GM21528 (cell line): Measurements from ENCODE around the gene SDHC.
"Not testable (repeated sequence)": the region's sequence is repeated elsewhere in the genome, so short reads cannot be mapped to it uniquely, and the experiment has no call there.

Experiments used
- ATAC-seq: cut with Tn5 transposase; IDR thresholded peaks from one replicate; pipeline ENCODE4 v1.9.1; 2021; ENCODE audit warnings: mild to moderate bottlenecking, moderate library complexity; ENCODE audit not compliant: unreplicated experiment, low FRiP score

The SDHC gene

DNA sequence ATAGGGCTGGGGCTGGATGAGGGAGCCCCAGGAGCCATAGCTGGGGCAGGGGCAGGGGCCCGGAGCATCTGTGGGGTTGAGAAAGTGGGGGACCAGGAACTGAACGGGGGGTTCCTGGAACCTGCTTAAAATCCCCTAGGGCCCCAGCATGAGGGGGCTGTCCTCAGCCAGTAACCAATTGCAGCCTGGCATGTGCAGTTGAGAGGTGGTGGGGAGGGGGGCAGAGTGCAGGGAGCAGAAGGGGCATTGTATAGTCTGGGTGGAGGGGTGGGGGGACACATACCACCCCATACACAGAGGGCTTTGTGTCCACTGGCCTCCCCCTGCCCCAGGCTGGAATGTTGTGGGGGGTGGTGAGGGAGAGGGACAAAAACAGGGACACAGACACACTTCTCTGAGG, 4.3 kb upstream of the SDHC start, which contains the start of gene MPZ:
TSS of gene MPZ (minus strand) at position 101 of the 400 bp plus-strand sequence. CDS start at position 38, 63 bp downstream.
- ATAC-seq, result no peak

DNA sequence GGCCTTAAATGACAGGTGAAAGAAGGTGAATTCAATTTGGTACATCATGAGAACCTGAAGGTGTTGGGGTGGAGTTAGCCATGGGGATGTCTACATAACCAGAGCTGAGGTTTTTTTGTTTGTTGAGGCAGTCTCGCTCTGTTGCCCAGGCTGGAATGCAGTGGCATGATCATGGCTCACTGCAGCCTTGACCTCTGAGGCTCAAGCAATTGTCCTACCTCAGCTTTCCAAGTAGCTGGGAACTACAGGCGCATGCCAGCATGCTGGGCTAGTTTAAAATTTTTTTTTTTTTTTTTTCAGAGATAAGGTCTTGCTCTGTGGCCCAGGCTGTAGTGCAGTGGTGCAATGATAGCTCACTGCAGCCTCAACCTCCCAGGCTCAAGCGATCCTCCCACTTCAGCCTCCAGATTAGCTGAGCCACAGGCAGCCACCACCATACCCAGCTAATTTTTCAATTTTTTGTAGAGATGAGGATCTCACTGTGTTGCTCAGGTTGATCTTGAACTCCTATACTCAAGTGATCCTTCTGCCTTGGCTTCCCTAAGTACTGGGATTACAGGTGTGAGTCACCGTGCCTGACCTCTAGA, 2.5 kb upstream of the SDHC start:
- ATAC-seq, result no peak

DNA sequence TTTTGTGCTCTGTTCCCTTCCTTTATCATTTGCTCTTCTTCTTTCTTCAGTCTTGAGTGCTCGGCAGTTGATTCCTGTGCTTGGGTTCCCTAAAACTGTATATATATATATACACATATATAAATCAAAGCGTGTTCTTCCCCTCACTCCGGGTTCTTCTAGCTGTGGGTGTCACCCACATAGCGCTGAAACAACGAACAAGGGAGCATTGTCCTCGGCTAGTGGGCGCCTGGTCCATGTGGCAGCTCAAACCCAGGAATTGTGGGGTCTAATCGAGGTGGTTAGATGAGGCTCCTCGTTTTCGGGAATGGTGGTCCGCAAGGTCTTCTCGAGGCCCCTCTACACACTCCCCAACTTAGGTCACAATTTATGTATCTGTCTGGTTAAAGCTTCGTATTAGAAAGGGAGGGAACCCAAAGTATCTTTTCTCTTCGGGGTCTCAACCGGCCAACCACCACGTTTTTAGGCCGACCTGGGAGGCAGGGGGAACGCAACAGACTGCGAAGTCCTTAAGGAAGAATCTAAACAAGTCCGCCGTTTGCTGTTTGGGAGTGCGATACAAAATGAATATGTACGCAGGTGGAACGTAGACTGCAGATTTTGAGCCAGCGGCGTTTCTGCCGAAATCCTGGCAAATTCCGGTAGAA, 504 bp upstream of the SDHC start:
- ATAC-seq, result peak; percentile 9

DNA sequence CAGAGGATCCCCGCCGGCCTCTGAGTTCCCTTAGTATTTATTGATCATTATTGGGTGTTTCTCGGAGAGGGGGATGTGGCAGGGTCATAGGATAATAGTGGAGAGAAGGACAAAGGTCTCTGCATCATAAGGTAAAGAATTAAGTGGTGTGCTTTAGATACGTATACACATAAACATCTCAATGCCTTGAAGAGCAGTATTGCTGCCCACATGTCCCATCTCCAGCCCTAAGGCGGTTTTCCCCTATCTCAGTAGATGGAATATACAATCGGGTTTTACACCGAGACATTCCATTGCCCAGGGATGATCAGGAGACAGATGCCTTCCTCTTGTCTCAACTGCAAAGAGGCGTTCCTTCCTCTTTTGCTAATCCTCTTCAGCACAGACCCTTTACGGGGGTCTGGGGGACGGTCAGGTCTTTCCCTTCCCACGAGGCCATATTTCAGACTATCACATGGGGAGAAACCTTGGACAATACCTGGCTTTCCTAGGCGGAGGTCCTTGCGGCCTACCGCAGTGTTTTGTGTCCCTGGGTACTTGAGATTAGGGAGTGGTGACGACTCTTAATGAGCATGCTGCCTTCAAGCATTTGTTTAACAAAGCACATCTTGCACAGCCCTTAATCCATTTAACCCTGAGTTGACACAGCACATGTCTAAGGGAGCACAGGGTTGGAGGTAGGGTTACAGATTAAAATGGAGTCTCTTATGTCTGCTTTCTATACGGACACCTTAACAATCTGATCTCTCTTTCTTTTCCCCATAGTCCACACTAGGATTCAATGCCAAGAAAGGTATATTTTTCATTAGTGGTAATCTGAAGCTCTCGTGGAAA, 1.9 kb downstream of the SDHC start:
- not testable (repeated sequence) for ATAC-seq

DNA sequence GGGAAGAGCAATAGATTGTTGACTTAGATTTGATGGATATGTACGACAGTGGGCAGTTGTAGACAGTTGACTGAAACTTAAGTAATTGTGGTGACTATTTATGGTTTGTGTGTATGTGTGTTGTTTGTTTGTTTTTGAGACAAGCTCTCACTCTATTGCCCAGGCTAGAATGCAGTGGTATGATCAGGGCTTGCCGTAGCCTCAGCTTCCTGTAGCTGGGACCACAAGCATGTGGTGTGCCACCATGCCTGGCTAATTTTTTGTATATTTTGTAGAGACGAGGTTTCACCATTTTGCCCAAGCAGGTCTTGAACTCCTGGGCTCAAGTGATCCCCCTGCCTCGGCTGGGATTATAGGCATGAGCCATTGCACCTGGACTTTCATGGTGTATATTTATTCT, 9.8 kb downstream of the SDHC start:
- no peak for ATAC-seq

DNA sequence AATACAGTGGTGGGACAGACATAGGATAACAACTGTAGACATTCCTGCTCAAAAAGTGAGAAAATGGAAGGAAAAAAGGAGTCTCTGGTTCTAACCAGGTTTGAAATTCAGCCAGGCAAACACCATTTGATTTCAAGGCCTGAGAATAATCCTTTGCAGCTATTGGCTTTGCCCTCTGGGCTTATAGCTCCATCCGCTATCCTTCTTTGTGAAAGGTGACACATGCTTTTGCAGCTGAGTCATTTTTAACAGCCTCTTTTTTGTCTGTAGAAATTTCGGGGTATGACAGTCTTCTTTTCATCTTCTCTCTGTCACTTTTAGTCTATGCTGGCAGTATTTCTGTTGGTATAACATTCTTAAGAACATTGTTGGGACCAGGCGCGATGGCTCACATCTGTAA, 16.2 kb downstream of the SDHC start:
- ATAC-seq, result no peak

DNA sequence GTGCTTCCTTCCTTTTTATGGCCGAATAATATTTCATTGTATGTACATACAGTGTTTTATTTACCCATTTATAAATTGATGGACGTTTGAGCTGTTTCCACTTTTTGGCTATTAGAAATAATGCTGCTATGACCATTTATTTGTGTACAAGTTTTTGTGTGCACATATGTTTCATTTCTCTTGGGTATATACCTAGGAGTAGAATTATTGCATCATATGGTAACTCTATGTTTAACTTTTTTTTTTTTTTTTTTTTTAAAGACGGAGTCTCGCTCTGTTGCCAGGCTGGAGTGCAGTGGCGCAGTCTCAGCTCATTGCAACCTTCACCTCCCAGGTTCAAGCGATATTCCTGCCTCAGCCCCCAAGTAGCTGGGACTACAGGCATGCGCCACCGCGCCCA, 19.0 kb downstream of the SDHC start:
- no peak for ATAC-seq

DNA sequence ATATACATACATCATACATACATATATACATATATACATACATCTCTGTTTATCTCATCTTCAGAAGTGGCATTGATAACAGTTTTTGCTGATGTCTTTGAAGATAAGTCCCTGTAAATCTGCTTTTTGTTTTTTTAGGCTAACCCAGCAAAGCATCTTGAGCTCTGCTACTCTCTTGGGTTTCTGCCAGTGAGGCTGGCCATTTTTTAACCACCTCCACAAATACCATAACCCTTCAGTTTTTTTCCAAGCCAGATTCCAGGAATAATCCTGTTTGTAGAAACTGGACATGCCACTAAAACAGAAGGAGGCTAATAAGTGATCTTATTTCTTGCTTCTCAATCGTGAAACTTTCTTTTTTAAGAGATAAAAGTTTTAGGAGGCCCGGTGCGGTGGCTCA, 21.6 kb downstream of the SDHC start:
- ATAC-seq, result no peak

DNA sequence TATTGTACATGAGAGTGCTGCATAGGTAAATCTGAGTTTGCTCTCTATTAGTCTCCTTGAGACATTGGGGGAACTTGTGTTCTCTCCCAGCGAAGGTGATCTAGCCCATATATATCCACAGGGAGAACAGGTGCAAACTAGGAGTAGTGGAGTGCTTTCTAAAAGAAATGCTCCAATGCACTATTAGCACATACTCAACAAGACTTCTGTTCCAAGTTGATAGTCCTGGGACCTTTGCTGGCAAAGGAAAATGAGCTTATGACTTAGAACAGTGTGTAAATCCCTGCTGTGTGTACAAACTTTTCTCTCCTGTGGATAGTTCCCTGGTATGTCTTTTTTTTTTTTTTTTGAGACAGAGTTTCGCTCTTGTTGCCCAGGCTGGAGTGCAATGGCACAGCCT, 28.0 kb downstream of the SDHC start:
- no peak for ATAC-seq

DNA sequence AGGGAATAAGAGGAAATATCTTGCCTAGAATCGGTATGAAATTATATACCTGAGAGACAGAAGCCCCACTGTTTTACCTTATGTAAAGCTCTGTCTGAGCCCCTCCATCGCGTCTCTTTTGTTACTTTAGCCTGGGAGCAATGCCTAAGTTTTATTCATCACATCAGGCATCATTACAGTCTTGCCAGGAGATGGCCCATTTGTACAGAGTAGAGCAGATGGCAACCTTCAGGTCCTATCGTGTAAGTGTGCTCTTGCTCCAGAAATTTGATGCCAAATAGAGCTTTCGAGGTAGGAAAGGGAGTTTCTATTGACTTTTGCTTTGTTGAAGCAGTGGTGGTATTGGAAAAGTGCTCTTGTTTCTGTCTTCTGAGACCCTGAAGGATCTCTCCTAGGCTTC, 28.6 kb downstream of the SDHC start:
- ATAC-seq, result no peak

DNA sequence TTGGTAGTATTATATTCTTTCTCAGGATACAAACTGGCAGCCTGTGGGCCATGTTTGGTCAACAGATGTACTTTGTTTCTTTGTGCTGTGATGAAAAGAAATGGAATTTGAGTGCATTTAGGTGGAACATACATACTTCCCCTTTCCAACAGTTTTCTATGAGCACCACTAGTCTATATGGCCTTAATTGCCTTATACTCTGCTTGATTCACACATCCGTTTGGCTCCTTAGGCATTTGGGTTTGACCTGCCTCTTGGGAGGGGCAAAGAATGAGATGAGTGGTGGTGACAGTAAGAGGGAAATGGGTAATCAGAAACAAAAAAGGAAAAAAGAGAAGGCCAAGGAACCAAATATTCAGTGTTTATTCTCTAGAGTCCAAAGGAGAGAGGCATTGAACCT, 36.5 kb downstream of the SDHC start:
- no peak for ATAC-seq

DNA sequence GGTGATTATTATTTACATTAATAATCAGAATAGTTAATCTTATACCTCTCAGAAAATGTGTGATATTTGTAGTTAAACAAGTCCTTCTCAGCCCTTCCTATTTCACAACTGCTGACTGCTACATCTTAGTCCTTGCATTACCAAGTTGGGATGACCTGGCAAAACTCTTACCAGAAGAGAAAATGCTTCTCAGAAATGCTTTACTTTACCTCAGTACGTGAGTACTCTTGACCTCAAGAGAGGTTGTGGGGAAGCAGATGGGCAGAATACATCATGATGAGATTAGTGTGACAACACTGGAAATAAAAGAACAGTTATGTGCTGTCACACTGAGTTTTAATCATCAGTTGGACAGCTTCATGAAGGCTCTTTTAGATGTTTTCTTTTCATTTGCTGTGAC, 37.3 kb downstream of the SDHC start:
- ATAC-seq, result no peak

DNA sequence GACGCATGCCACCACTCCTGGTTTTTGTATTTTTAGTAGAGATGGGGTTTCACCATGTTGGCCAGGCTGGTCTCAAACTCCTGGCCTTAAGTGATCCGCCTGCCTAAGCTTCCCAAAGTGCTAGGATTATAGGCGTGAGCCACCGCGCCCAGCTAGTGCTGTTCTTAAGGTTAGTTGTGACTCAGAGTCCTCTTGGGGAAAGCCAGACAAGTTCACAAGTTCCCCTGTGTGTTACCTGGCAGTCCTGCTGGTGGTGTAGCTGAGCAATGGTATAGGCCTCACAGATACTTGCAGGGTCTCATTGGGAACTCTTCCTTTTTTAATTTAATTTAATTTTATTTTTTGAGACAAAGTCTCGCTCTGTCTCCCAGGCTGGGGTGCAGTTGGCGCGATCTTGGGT, 42.9 kb downstream of the SDHC start:
- ATAC-seq, result no peak

DNA sequence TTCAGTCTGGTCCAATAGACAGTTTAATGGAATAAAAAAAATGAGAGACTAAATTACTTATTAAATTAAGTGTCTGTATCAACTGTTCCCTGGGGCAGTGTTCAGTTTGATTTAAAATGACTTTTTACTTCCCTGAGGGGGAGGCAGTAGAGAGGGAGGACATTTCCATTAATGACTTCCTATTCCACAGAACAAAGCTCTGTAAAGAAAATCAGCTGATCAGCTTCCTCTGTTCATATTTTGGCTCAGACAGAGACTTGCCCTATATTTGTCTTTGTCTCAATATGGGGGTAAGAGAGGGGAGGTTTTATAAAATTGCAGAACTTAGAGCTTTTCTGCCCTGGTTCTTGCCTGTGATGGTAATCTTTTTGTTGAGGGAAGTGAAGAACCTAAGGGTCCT, 45.1 kb downstream of the SDHC start:
- no peak for ATAC-seq

DNA sequence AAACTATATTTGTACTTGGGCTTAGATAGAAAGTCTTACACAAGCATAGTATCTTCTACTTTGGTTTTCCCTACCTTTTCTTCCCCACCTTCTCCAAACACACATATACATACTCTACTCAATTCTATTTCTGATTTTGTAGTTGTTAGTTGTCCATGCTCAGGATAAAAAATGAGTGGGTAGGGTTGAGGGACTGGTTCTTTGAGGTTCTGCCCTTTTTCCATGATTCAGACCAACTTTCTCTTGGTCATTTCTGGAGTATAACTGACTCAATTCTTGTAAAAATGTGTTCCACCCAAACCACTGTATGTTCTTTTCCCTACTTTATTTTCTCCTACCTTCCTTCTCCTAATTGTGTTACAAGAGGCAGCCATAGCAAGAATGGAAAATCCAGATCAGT, 50.2 kb downstream of the SDHC start:
- ATAC-seq, result no peak

DNA sequence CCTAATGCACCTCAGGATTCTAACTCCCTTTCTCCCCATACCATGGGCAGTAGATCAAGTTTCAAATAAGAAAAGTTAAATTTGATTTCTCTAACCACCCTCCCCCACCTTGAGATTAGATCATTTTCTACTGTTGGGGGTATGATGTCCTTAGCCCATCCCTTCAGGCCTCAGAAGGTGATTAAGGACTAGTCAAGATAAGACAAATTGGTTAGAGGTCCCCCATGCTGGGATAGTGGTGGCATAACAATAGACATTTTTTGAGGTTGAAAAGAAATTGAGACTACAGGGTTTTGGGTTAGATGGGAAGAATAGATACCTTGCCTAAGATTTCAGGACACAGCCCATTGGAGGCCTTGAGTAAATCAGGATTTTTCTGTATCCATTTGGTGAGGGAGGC, 51.0 kb downstream of the SDHC start:
- no peak for ATAC-seq

DNA sequence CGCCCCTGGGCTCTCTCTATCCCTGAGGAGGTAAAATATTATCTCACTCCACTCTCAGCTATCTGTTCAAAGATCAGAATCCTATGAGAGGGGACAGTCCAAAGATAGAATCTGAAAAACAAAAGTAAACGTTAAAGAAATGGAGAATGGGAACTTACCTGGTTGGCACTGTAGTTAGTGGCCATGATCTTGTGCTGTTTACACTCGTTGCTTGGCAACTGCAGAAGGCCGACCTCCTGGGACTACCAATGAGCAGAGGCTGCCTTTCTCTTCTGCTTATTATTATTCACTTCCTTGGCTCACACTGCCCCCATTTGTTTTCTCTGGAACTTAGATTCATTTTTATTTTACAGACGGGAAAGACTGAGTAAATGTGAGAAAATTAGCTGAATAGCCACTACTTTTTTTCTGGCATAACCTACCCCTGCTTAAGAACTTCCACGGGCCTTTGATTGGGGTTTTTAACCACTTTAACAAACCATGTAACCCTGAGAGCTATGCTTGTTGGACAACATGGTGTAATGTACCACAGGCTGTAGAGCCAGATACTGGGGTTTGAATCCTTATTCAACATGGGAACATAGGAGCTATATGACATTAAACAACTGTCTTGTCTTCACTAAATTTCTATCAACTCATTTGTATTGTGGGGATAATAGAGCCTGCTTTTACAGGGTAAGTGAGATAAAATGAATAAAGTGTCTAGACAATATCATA, 53.7 kb downstream of the SDHC start, which contains the start of gene CFAP126:
TSS of gene CFAP126 (minus strand) at position 193 of the 717 bp plus-strand sequence. CDS start at position 185, 8 bp downstream.
- ATAC-seq, result peak; percentile 86

DNA sequence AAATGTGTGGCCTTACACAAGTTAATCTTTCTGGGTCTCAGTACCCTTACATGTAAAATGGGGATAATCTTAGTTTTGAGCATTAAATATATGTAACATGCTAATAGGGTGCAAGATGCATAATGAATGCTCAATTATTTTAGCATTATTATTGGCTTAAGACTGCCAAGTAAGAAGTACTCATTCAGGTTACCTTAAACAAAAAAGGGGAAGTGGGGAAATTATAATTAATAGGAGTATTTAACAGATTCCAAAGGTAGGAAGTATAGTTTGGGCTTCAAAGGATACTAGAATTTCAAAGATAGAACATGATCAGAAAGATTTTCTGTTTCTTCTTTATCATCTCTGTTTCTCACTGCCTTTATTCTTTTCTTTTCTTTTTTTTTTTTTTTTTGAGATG, 59.3 kb downstream of the SDHC start:
- ATAC-seq, result no peak

DNA sequence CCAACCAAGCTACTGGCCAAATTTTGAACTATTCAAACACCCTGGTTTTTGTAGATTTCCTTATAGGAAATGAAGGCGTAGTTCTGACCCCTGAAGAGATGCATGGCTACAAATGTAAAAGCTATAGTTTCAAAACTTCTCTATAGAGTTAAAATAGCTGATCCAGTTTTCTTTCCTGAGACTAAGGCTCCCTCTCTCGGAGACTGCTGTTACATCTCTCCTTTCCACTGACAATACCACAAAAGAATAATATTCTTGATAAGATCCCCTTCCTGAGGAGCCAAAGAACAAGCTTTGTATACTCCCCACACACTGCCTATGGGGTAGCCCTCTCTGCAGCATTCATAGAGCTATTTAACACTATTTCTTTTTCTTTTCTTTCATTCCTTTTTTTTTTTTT, 60.2 kb downstream of the SDHC start:
- no peak for ATAC-seq

DNA sequence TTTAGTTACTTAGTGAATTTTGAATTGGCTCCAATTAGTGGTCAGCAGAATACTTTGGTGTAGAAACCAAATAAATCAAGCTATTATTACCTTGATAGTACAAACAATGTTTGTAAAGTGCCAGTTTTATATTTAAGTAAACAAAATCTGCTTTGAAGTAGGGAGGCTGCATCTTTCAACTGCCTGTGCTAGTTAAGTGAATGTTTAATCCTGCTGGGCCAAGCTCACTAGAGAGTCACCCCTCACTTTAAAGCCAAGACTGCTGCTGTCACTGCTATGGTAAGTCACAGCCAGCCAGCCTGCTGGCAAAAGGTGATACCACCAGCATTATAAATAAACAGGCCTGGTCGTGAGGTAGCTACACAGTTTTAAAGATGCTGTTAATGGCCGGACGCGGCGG, 63.8 kb downstream of the SDHC start:
- ATAC-seq, result no peak

DNA sequence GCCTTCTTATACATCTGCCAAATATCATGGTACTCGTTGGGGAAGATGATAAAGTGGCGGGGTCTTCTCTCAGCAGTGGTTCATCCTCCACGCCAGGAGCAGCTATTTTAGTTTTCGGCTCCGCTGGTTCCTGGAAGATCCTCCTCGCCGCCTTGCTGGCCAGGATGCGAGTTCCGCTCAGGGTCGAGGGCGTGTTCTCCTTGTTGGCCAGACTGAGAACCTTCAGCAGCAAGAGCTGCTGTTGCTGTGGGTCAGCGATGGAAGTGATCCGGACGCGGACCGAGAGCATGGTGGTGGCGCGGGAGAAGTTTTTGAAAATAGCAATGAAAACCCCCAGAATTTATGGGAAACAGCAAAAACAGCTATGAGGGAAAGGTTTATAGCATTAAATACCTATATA, 64.9 kb downstream of the SDHC start:
- no peak for ATAC-seq
